Measurements from ENCODE around the gene GAK.

- TF ChIP-seq POLR2A (IDR thresholded peaks at IDR 0.05) (no peak), POLR2AphosphoS5 (IDR thresholded peaks at IDR 0.05) (no peak)
- TF ChIP-seq, protein P1, sequence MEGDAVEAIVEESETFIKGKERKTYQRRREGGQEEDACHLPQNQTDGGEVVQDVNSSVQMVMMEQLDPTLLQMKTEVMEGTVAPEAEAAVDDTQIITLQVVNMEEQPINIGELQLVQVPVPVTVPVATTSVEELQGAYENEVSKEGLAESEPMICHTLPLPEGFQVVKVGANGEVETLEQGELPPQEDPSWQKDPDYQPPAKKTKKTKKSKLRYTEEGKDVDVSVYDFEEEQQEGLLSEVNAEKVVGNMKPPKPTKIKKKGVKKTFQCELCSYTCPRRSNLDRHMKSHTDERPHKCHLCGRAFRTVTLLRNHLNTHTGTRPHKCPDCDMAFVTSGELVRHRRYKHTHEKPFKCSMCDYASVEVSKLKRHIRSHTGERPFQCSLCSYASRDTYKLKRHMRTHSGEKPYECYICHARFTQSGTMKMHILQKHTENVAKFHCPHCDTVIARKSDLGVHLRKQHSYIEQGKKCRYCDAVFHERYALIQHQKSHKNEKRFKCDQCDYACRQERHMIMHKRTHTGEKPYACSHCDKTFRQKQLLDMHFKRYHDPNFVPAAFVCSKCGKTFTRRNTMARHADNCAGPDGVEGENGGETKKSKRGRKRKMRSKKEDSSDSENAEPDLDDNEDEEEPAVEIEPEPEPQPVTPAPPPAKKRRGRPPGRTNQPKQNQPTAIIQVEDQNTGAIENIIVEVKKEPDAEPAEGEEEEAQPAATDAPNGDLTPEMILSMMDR (IDR thresholded peaks at IDR 0.05), result no peak
These were observed 44.9 kb downstream of the GAK start for GRCh38 chr4:887034-887763.

Measured in gastroesophageal sphincter (tissue), 3 donors.